IPS-15b (cell line): ENCODE measurements around the gene ANG.
"Not testable (repeated sequence)": the region's sequence is repeated elsewhere in the genome, so short reads cannot be mapped to it uniquely, and the experiment has no call there.

Source experiments
- H3K27me3 ChIP-seq: one replicate; pipeline ENCODE4 v1.6.1; 2013; ENCODE audit warnings: low read length; ENCODE audit not compliant: control insufficient read depth, insufficient read depth
- H3K36me3 ChIP-seq: one replicate; pipeline ENCODE4 v1.6.1; 2013; ENCODE audit warnings: low read length; ENCODE audit not compliant: control insufficient read depth, insufficient read depth
- H3K4me1 ChIP-seq: one replicate; pipeline ENCODE4 v1.6.1; 2013; ENCODE audit warnings: mild to moderate bottlenecking, low read length; ENCODE audit not compliant: control insufficient read depth, insufficient read depth
- H3K4me3 ChIP-seq: one replicate; pipeline ENCODE4 v1.5.1; 2013; ENCODE audit warnings: low read depth, low read length
- H3K9ac ChIP-seq: one replicate; pipeline ENCODE4 v1.6.1; 2013; ENCODE audit warnings: low read depth, mild to moderate bottlenecking, low read length
- H3K9me3 ChIP-seq: one replicate; pipeline ENCODE4 v1.6.1; 2013; ENCODE audit warnings: mild to moderate bottlenecking, low read length; ENCODE audit not compliant: control insufficient read depth, insufficient read depth

The ANG gene

DNA sequence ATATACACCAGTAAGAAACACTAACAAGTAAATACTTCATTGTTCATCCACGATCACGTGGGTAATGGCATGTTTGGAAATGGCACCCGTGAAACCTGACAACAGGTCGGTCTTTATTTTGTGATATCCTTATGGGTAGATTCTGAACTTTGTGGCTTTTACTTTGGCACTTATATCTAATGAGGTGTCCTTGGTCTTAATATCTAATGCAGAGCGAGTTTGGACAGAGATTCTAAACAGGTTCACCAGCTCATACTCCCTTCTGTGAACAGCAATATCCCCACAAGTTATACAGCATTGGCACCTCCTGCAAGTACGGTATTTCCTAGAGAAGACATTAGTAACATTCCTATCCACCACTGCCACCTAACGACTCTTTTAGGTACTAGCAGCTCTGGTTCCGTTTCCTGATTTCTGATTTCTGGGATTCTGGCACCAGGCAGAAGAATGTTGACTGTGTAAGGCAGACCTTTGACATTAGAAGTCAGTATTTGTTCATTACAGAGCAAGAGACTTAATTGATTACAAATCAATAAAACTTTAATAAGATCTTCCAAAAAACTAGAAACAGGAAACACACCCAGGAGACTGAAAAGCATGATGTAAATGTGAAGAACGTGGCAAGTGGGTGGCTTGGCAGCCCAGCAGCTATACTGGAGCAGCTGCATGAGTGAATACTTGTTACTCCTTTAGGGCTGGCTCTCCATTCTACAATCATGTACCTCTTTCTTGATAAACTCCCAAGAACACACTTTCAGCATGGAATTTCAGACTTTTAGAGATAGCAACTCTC lies 2.5 kb downstream of the ANG start:
- H3K9ac ChIP-seq, result no peak overlapping the region
- no peaks in the 10 kb centered on the region for H3K27me3 ChIP-seq
- no peak overlapping the region for H3K4me3 ChIP-seq
- H3K4me1 ChIP-seq, result no peaks in the 10 kb centered on the region
- no peaks in the 10 kb centered on the region for H3K36me3 ChIP-seq
- no peaks in the 10 kb centered on the region for H3K9me3 ChIP-seq

DNA sequence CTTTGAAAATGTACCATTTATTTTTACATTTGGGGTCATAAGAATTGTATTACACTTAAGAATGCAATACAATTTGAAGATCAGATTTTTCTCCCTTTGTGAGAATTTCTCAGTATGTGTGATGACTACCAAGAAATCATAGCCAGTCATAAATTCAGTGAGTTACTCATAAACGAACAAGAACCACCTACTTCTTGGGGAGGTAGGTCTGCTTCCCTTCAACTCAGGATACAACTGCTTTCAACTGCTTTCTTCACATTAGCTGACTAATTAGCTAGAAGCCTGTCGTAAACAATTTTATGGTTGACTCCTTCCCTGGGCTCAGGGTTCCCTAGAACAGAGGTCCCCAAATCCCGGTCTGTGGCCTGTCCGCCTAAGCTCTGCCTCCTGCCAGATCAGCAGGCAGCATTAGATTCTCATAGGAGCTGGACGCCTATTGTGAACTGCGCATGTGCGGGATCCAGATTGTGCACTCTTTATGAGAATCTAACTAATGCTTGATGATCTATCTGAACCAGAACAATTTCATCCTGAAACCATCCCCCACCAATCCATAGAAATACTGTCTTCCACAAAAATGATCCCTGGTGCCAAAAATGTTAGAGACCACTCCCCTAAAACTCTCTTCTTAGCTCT lies 3.7 kb downstream of the ANG start:
- no peaks in the 10 kb centered on the region for H3K4me1 ChIP-seq
- H3K36me3 ChIP-seq, result no peaks in the 10 kb centered on the region
- no peaks in the 10 kb centered on the region for H3K9me3 ChIP-seq
- no peaks in the 10 kb centered on the region for H3K27me3 ChIP-seq
- H3K9ac ChIP-seq, result no peak overlapping the region
- no peak overlapping the region for H3K4me3 ChIP-seq

DNA sequence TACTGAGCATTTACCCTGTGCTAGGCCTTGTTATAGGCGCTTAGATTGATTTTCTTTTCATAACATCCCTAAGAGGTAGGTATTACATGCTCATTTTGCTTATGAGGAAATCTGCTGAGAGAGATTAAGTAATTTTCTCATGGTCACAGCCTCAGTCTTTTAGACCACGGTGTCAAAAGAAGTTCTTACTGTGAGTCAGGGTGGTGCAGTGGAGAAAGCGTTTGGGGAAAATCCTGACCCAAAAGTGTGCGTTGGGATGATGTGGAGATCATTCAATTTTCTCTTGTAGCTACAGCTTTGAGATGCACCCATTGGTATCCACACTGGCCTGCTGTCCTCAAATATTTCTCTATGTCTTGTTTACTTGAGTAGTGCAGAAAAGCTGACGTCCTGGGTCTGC lies 8.2 kb downstream of the ANG start:
- Histone ChIP-seq H3K9me3 (no peaks in the 10 kb centered on the region), H3K4me1 (no peaks in the 10 kb centered on the region), H3K27me3 (no peaks in the 10 kb centered on the region), H3K9ac (no peak overlapping the region), H3K36me3 (no peaks in the 10 kb centered on the region), H3K4me3 (no peak overlapping the region)

DNA sequence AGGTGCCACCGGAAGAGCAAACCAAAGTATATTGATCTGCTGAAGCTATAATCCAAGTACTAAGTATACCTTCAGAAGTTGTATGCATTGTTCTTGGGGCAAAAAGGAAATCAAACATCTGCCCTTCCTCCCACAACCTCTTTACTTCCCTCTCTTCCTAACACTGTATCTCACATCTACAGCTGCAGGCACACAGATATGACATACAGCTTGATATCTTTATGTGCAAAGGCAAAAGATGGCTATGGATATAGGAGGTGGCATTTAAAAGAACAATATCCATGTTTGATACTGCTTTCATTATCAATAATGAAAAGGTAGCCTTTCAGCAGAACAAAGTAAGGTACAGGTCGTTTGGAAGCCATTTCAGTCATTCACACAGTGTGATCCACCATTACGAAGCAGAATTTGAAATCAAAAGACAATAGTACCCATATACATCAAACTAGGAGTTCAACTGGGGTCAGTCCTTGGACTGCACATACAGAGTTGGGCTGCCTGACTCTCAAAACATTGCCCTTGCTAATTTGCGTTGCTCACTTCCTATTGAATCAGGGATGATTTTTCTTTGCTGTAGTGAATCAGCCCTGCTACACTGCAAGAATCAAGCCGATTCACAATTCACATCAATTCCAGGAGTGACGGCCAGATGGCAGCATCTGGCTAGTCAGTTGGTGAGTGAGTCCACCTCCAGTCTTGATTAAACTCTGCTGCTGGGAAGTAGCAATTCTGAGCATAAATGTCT lies 8.9 kb downstream of the ANG start:
- Histone ChIP-seq H3K4me1 (no peaks in the 10 kb centered on the region), H3K36me3 (no peaks in the 10 kb centered on the region), H3K9ac (no peak overlapping the region), H3K4me3 (no peak overlapping the region), H3K27me3 (no peaks in the 10 kb centered on the region), H3K9me3 (no peaks in the 10 kb centered on the region)

DNA sequence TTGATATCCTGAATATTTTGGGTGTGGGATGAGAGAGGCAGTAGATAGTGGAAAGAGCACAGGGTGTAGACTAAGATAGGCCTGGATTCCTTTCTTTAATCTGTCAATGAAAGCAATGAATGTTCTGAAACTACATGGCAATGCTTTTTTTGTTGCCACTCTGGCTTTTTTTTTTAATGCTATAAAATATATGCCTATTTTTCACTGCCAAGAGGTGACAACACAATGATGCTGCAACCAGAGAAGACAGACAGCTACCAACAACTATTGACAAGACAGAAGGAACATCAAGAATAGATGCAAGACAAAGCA lies 9.4 kb downstream of the ANG start:
- no peaks in the 10 kb centered on the region for H3K36me3 ChIP-seq
- no peaks in the 10 kb centered on the region for H3K27me3 ChIP-seq
- H3K9ac ChIP-seq, result no peak overlapping the region
- no peaks in the 10 kb centered on the region for H3K9me3 ChIP-seq
- no peak overlapping the region for H3K4me3 ChIP-seq
- no peaks in the 10 kb centered on the region for H3K4me1 ChIP-seq

DNA sequence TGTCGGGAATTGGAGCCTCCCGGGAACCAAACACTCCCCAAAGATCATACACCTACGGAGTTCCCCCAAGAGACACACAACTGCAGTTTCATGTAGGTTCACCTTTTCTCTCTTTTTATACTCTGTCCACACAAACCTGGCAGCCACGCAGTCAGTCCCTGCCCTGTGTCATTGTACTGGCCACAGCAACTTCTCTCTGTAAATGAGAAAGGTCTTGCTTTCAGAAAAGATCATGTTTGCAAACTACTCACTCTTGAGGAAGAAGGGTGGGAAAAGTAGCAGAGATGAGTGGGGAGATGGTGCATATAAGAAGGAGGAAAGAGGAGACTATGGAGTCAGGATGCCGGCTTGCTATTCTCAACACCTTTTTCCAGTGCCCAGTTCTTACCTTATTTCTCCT lies 10.4 kb downstream of the ANG start:
- no peaks in the 10 kb centered on the region for H3K9me3 ChIP-seq
- H3K4me1 ChIP-seq, result no peaks in the 10 kb centered on the region
- no peaks in the 10 kb centered on the region for H3K27me3 ChIP-seq
- H3K36me3 ChIP-seq, result no peaks in the 10 kb centered on the region
- no peak overlapping the region for H3K9ac ChIP-seq
- H3K4me3 ChIP-seq, result no peak overlapping the region

DNA sequence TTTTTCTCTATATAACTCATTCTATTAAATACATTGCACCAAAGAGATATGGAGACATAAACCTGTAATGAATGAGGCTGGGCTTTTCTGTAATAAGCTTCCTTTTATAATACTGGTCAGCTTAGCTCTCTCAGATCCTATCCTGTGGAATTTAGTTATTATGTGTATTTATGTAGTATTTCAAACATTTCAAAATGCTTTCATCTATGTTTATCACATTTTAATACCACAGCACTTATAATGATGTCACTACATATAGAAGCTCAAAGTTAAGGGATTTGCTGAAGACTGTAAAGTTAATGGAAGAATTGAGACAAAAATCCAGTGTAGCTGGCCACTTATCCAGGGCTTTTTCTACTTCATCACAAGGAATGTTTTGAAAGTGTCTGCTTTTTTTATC lies 11.4 kb downstream of the ANG start:
- H3K36me3 ChIP-seq, result no peaks in the 10 kb centered on the region
- H3K9me3 ChIP-seq, result peaks cover 6% of the 10 kb centered on the region
- no peak overlapping the region for H3K4me3 ChIP-seq
- no peaks in the 10 kb centered on the region for H3K27me3 ChIP-seq
- no peaks in the 10 kb centered on the region for H3K4me1 ChIP-seq
- no peak overlapping the region for H3K9ac ChIP-seq

DNA sequence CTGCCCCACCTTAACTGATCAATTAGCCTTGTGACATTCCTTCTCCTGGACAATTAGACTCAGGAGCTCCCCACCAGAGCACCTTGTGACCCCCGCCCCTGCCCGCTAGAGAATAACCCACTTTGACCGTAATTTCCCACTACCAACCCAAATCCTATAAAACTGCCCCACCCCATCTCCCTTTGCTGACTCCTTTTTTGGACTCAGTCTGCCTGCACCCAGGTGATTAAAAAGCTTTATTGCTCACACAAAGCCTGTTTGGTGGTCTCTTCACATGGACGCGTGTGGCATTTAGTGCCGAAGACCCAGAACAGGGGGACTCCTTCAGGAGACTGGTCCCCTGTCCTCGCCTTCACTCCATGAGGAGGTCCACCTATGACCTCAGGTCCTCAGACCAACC lies 12.4 kb downstream of the ANG start:
- H3K36me3 ChIP-seq, H3K9ac ChIP-seq, H3K27me3 ChIP-seq, H3K4me1 ChIP-seq, H3K9me3 ChIP-seq, H3K4me3 ChIP-seq: not testable (repeated sequence)

DNA sequence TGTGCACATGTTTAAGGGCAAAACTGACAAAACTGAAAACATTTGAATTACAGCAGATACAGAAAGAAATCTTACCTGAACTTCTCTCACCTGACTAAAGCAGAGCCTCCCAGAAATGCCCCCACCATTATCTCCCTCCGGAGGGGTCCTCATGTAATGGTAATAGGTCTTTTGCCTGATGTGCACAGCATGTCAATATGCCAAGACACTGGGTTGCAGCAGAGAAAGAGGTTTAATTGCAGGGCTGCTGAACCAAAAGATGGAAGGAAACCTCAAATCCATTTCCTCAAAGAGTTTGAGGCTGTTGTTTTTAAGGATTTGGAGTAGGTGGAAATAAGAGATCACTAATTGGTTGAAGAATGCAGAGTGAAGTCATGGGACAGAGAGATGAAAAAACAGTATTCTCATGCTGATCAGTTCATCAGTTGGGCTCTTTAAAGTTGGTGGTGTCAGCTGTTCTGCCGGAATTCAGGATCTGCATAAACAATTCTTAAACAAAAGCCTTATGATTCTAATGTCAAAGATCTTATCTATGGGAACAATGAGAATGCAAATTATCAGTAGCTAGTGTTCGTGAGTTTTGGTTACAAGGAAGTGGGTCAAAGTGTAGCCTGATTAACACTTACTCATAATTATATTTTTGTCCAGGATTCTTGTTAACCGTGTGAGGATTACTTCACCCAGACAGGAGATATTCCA lies 18.2 kb downstream of the ANG start:
- Histone ChIP-seq H3K9ac (peak overlapping the region; percentile 32), H3K4me3 (peak overlapping the region; percentile 31), H3K27me3 (no peaks in the 10 kb centered on the region), H3K4me1 (no peaks in the 10 kb centered on the region), H3K36me3 (no peaks in the 10 kb centered on the region), H3K9me3 (peaks cover 8% of the 10 kb centered on the region)

DNA sequence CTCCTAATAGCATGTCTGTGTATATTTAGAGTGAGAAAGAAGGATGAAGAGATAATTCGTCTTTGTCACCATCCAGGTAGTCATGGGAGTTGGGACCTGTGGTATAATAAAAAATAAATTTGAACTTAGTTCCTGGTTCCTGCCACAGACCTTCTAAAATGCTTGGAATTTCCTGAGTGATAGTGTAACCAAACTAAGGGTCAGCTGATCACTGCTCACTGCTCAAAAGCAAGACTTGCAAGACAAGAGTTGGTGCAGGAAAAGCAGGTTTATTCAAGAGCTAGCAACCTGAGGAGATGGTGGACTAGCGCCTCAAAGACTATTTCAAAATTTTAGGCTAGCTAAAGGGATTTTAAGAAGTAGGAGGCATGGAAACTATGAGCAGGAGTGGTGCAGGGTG lies 19.1 kb downstream of the ANG start:
- Histone ChIP-seq H3K4me1 (no peaks in the 10 kb centered on the region), H3K36me3 (no peaks in the 10 kb centered on the region), H3K9ac (no peak overlapping the region), H3K27me3 (no peaks in the 10 kb centered on the region), H3K9me3 (peaks cover 8% of the 10 kb centered on the region), H3K4me3 (no peak overlapping the region)

DNA sequence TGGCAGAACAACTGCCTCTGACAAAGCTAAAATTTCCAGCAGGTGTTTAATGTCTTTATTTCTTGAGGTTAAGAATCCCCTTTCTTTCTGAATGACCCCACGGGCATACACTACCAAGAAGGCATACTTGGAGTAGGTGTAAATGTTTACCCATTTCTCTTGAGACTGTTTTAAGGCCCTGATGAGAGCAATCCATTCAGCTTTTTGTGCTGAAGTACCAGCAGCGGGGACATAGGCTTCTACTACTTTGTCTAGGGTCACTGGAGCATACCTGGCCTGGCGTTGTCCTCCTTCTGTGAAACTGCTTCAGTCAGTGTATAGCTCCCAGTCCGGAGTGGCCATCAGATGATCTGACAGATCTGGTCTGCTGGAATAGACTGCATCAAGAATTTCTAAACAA lies 22.7 kb downstream of the ANG start:
- no peak overlapping the region for H3K4me3 ChIP-seq
- H3K36me3 ChIP-seq, result no peaks in the 10 kb centered on the region
- no peaks in the 10 kb centered on the region for H3K27me3 ChIP-seq
- no peak overlapping the region for H3K9ac ChIP-seq
- H3K4me1 ChIP-seq, result no peaks in the 10 kb centered on the region
- H3K9me3 ChIP-seq, result no peaks in the 10 kb centered on the region
